CD4-positive, alpha-beta T cell treated with Interleukin-6 at 100 ng/mL for 8 hours (primary cell): ENCODE data around the gene WWC1.
"Not testable (repeated sequence)": the region's sequence is repeated elsewhere in the genome, so short reads cannot be mapped to it uniquely, and the experiment has no call there.

ENCODE experiments used
- DNase-seq: peaks from one replicate; pipeline ENCODE4 v3.0.0-alpha.2; 2020; ENCODE audit warnings: mixed read lengths, low spot score

WWC1 gene

DNA sequence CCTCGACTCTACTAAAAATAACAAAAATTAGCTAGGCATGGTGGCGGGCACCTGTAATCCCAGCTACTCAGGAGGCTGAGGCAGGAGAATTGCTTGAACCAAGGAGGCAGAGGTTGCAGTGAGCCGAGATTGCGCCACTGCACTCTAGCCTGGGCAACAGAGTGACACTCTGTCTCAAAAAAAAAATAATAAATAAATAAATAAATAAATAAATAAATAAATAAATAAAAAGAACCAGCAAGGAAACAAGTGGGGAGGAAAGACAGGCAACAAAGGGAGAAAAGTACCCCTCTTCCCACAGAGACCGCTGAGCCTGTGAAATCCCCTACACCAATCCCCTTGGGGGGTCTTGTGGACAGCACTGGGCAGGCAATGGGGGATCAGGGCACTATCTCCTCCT, 4.6 kb upstream of the WWC1 start:
- not testable (repeated sequence) for DNase-seq

DNA sequence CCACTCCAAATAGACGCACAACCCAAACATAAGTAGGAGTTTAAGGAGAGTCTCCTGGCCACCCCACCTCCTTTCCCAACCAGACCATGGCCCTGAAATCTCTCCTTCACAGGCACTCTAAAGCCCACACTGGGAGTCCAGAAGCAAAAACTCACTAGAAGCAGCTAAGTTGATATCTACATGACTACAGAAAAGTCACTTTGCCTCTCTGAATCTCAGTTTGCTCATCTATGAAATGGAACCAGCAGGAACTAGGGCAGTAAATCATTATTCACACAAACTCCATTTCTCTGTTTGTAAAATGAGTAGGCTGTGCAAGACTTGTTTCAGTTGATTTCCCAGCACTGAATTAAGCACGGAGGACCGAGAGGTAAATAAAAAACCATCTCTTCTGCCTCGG, 4.1 kb upstream of the WWC1 start:
- no peak for DNase-seq

DNA sequence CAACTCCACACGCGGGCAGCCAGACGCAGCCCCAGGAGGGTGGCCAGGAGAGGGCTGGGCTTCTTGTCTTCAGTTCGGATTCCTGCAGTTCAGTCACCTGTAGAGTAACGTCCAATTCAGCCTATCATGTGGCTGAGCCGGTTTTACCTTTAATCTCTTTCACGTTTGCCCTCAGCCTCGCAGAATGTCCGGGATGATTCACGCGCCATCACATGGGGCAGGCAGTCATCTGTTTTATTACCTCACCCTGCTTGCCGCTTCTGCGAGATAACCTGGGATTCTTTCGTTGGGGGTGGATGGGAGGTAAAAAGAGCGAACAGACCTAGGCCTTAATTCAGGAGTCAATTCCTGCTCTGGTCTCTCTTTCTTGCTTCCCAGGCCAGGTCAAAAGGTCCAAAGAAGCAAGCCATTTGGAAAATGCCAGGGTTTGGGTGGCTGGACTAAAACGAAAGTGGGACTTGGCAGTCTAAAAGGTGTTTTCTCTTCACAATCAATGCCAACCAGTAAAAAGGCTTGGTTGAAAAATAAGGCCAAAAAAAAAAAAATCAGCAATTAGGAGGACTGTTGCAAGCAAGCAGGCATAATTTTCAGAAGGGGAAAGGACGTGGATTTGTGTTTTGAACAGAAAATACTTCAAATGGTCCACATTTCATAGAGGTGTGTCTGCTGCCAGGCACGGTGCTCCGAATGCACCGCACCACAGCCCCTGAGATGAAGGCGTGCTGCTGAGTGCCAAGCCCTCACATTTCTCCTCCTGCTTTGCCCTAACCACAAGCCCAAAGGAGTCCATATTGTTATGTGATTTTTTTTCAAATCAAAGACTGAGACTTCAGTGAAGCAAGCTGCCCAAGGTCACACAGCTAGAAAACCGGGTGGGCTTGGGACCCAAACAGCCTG, 2.8 kb upstream of the WWC1 start:
- DNase-seq, result no peak

DNA sequence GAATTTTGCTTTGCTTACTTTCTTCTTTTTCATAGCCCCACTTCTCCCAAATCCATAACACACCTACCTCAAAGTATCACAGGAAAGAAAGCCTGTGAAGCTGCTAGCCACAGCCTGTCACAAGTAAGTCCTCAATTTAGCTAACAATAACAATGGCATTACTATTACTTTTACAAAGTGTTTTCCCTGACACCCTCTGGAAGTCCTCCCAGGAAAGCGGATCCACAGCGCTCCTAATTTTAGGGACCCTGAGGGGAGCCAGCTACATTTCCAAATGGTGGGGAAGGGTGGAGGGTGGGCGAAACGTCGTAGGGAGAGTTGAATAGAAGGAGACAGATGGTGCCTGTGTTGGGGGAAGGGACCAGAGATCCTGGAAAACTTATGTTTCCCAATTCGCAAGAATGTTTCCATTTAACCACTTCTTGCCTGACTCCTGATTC, 523 bp upstream of the WWC1 start:
- no peak for DNase-seq

DNA sequence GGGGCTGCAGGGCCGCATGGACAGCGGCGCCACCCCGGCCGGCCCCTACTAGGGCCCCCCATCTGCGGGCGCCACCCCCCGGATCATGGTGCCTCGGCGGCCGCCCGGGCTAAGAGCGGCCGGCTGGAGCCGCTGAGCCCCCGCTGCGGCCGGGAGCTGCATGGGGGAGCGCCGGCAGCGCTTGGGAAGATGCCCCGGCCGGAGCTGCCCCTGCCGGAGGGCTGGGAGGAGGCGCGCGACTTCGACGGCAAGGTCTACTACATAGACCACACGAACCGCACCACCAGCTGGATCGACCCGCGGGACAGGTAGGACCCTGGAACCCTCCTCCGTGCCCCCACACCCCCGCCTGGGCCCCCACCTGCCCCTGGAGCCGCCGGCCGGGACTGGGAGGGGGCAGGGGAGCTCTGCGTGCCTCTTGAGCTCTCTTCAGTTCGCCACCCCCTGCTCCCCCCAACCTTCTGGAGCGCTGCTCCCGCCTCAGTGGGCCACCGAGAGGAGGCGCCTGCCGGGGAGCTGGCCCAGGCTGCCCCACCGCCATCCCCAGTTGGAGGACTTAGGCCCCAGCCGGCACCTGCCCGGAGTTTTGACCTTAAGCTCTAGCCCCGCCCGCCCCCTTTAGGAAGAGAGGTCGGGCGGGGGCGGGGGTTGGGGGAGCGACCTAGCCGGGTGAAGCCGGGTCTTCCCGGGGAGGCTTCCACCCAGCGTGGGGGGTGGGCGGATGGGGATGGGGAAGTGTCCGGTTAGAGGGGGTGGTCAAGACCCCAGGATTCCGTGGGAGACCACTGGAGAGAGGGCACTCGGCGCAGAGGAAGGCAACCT, 730 bp downstream of the WWC1 start:
- no peak for DNase-seq

DNA sequence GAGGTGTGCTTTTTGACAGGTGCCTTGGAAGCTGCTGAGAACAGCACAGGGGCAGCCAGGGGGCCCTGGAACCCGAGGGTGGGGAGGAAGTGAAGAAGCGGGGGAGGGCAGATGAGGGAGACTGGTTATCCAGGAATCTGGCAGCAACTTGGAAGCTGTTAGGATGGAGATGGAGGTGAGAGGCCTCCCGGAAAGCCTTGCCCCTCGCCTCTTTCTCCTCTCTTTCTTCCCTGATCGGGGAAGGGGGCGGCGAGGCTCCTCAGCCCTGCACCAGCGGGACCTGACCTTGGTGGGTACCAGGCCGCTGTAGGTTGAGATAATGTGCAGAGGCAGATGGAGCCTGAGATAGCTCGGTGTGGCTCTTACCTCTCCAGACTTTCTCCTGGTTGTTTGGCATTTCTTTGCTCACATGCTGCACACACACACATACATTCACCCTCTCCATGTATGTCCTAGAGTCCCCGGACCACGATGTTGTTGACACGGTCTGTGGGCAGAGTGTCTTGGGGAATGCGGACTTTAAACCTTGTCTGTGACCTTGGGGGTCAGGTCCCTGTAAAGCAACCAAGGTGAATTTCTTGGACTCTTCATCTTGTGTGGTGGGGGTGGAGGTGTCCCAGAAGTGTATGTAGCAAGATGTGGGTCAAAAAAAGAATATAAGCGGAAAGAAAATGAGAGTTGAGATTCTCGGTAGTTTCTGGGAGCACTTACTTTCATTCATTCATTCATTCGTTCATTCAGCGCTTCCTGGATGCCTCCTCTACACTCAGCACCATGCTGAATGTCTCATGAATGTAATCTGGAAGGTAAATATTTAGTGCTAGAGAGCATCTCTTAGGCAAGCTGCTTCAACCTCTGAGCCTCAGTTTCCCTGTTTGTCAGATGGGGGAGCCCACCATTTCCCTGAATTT, 1.6 kb downstream of the WWC1 start:
- DNase-seq, result no peak

DNA sequence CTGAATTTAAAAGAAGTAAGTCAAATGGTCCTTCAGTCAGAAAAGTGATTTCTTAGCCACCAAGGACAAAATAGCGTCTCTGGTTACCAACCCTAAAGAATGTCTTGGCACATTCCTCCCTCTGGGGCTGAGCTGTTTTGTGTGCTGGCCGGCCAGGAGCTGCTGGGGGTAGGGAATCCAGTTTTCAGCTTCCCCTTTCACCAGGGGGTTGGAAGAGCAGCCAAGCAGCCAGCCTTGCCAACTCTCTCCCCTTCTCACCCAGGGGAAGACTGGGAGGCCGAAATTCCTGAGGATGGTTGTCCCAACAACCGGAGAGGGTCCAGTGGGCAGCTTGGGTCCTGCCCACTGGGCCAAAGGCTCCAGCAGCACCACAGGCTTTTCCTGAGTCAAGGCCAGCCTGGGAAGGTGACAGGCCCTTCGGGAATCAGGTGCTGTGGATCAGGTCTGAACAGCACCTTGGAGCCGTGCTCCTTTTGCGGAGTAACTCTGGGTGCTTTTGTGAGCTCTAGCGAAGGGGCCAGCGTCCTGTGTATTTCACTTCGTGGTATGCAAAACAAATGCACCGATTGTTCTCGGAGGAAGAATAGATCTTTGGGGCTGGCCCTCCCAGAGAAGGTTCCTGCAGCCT, 4.2 kb downstream of the WWC1 start:
- DNase-seq, result no peak

DNA sequence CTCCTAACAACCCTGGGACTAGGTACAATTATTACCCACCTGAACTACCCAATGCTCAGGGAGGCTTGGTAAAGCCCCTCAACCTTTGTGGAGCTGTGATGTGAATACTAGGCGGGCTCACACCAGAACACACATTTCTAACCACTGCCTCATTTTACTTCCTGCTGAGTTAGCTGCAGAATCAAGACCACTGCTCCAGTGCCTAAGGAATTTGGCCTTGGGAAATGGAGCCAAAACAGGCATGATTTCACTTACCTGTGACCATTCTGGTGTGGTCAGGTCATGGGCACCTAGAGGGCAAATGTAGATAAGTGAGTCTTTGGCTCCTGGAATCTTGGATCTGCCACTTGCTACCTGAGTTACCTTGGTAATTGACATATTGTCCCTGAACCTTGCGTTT, 5.2 kb downstream of the WWC1 start:
- DNase-seq, result no peak

DNA sequence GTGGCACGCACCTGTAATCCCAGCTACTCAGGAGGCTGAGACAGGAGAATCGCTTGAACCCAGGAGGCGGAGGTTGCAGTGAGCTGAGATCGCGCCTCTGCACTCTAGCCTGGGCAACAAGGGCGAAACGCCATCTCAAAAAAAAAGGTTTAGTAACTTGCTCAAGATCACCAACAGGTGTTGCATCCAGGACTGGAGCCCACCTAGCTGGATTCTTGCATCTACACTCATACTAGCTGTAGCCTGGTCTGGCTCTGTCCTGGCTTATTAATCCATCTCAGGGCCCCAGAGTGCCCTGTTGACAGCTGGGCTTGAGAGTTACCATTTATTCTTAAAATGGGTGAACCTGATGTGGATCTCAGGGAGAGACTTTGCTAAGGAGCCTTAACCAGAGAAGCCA, 7.5 kb downstream of the WWC1 start:
- no peak for DNase-seq

DNA sequence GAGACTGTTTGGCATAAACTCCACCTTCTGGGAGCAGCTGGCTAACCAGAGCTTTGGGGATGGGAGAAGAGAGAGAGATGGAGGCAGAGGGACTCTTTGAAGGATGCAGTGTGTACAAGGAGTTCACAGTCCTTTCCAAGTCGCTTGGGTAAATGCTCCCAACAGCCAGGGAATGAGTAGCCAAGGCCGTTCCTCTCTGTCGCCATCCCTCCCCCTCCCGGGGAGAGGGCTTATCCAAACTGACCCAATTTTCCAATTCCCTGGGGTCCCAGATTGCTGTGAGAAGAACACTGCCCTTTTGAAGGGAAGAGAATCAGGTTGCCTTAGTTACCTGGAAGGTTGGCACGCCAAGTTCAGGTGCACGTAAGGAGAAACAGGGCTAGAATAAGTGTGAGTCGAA, 7.9 kb downstream of the WWC1 start:
- DNase-seq, result no peak

DNA sequence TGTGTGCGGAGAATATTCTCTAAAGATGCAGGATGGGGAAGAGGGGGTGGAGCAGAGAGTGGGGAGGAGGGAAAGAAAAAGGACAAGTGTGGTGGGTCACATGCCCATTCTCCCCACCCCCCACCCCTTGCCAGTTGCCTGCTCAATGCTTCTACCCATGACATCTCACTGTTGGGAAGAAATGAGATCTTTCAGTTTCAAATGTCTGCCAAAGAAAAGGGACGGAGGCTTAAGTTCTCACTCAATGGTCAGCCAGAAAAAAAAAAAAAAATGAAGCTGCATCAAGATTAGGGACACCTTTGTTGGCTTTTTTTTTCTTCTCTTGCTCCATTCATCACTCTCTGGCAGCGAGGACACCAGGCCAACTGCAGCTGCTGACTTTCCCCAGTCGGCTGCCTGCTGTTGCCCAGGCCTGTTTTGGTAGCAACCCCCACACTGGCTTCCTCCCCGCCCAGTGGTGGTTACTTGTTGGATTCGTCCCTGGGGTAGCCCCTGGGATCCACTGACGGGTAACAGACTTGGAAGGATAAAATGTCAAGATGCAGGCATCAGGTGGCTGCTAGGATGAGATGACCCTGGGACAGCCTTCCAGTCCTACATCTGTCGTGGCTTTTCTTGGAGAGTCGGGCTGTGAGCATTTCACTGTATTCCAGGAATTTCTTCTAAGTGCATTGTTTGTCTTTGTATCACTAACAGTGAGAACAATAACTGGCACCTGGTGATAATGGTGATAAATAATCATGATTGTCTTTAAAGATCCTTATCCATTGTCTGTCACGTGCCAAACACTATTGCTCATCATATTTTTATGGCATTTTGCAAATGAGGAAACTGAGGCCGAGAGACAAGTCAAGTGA, 9.1 kb downstream of the WWC1 start:
- DNase-seq, result no peak

DNA sequence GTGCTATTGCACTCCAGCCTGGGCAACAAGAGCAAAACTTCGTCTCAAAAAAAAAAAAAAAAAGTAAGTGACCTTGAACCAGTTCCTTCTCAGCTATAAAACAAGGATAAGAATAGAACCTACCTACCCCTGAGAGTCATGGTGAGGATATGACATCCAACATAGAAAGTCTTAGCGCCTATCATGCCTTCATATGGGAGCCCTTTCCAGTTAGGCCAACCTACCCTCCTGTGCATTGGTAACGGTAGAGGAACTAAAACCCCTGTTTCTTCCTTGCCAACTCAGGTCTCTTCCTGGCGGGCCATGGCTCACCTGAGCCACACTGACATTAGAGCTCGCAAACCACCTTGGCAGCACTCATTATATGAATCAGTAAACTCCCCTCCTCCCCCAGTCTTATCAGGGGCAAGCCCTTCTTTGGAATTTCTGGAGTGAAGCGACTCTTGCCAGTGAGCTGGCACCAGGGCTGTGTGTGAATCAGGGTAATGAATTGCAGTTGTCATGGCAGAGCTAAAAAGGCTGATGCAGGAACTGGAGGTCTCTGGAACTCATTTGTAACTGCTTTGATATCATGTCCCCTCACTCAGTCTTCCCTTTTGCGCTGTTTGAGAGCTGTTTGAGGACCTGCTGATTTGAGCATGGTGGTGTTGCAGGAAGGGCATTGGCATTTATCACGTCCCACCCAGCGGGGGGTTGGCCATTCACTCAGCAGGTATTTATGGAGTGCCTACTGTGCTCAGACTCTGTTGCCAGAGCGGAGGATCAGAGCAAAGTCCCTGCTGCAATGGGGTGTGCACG, 10.3 kb downstream of the WWC1 start:
- DNase-seq, result no peak

DNA sequence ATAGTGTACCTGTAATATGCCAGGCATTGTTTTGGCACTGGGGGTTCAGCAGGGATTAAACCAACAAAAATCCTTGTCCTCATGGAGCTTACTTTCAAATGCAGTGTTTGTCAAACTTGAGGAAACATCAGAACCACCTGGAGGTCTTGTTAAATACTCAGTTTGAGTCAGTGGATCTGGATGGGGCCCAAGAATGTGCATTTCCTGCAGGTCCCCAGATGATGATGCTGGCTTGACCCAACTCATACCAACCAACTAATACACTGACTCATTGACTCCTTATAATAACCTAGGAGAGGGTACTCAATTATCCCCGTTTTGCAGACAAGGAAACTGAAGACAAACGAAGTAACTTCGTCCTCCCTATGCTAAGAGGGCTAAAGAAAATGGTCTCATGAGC, 11.3 kb downstream of the WWC1 start:
- DNase-seq, result no peak

DNA sequence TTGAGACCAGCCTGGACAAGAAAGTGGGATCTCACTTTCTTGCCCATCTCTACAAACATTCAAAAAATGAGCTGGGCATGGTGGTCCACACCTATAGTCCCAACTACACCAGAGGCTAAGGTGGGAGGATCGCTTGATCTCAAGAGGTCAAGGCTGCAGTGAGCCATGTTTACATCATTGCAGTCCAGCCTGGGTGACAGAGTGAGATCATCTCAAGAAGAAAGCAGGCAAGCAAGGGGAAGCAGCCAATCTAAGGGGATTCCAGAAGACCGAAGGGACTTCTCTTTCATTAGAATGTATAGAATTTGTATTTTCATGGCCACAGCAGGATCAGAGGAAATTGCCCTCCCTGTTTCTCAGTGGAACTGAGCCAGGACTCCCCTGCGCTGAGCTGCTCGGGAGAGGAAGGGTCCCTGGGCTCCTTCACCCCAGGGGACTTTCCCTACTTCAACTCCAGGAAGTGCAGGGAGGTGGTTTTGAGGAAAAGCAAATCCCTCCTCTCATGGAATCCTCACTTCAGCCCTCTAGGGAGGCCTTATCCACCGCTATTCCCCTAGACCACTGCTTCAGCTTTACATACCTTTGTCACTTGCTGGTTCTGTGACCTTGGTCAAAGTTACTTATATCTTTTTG, 12.1 kb downstream of the WWC1 start:
- DNase-seq, result no peak

DNA sequence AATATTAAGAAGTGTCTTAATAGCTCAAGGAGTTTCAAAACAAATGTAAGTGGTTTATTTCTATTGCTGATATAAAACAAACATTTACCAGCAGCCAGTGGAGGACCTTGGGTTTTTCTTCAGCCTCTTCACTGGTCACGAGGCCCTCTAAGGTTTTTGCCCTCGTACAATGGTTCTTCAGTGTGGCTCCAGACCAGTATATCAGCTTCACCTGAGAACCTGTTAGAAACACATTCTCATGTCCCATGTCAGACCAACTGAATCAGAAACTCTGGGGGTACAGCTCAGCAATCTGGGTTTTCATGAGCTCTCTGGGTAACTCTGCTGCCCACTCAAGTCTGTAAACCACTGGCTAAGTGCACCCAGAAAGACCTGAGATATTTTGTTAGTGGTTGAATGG, 12.9 kb downstream of the WWC1 start:
- no peak for DNase-seq

DNA sequence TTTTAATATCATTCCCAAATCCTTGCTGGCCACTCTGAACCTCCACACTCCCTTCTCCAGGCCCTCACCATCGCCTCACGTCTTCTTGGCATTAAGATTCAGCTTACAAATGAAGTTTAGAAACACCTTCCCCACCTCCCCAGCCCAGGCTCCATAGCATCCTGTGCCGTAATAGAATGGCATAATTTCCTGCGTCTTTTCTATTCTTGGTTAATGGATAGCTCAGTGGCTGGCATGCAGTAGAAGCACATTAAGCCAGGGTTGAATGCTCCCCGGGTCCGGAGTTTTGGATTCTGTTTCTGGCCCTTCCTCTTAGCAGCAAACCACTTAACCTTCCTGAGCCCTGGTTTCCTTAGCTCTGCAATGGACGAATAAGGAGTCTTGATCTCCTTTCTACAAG, 13.8 kb downstream of the WWC1 start:
- DNase-seq, result no peak

DNA sequence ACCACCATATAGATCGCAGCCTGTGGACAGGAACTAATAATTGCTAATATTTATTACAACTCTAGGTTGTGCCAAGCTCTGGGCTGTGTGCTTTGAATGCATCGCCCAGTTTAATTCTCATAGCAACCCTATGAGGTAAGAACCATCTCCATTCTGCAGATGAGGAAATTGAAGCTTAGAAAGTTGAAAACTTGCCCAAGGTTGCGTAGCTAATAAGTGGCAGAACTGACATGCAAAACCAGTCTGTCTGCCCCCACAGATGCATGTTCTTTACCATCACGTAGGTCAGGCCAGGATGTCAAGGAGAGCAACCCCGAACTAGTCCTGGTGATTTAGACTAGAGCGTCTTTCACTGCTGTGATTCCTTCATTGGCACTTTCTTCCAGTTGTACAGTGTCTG, 15.6 kb downstream of the WWC1 start:
- DNase-seq, result no peak

DNA sequence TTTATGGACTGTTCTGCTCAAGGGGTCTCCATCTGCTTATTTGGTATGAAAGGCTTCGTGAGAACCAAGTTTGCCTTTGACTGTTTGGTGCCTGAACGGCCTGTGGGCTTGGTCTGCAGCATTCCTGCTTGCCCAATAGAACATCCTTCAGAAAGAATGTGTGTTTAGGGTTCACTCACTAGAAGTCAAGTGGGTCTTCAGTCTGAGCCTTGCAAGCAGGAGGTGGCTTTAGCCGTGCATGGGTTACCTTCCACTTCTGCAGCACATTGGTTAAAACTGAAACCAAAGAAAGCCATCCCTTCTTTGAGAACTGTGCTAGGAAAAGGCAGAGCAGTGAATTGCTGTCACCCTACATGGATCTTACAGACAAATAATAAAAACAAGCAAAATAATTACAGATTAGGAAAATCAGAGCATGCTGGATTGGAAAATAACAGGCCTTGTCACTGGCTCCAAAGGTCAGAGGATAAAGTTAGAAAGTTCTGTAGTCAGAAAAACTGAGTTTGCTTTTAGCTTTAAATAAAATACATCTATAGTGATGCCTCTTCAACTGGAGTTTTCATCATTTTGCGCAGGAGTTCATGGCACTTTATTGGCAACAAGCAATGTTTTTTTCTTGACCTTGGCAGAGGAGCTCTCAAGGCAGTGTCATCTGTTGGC, 16.6 kb downstream of the WWC1 start:
- DNase-seq, result no peak
